ENCODE data around the gene ADAMTS16. TPM values are rescaled to one million over a fixed set of nuclear protein-coding genes. Genes with fewer than 3 reads are reported as not detected.

The ADAMTS16 gene
- total RNA-seq = not detected
- not detected for total RNA-seq (2013)

- H3K9me3 ChIP-seq (ENCODE audit: control insufficient read depth, insufficient read depth, low read length) = no peaks in the 10 kb centered on the region
- no peak for TF ChIP-seq CTCF (IDR thresholded peaks at IDR 0.05)
- Mint-ChIP-seq H3K9me3 (no peaks in the 10 kb centered on the region), H3K27me3 (ENCODE audit: low read depth in 2 of 2) (peaks cover 13 to 17% of the 10 kb centered on the region in 2 donors), H3K4me3 (no peak within 1 kb of the TSS), H3K27ac (no peak within 1 kb of the TSS), H3K36me3 (no peaks in the 10 kb centered on the region), H3K4me1 (peaks cover 0 to 6% of the 10 kb centered on the region in 2 donors)
- DNase-seq (no peak), ATAC-seq (peak in 1 of 3 donors; percentile 21)
- no peak within 1 kb of the TSS for H3K4me3 ChIP-seq (ENCODE audit: low read length)
- 3% methylated on average over 76 of the region's 76 CpGs for WGBS (ENCODE audit: insufficient coverage)
- peaks cover 8% of the 10 kb centered on the region for H3K27me3 ChIP-seq (ENCODE audit: control insufficient read depth, insufficient read depth, low read length)
- intact Hi-C loops (cut with micrococcal nuclease) = loop anchor here (10.0 kb wide), 1 partner anchor 1605 kb away; no protein-coding TSS in a partner anchor
- H3K27ac ChIP-seq (ENCODE audit: low read length) = no peak within 1 kb of the TSS
- H3K4me1 ChIP-seq (ENCODE audit: control insufficient read depth, insufficient read depth, low read length) = no peaks in the 10 kb centered on the region
- H3K36me3 ChIP-seq (ENCODE audit: control insufficient read depth, insufficient read depth, low read length) = no peaks in the 10 kb centered on the region
These were observed at the start of gene ADAMTS16 for GRCh38 chr5:5139777-5140478. TSS of gene ADAMTS16 (plus strand) at chr5:5140330. CDS start at chr5:5140468, 138 bp downstream.

- H3K4me3 ChIP-seq (ENCODE audit: low read length) = no peak overlapping the region
- no peaks in the 10 kb centered on the region for H3K27me3 ChIP-seq (ENCODE audit: control insufficient read depth, insufficient read depth, low read length)
- WGBS (ENCODE audit: insufficient coverage) = 0% methylated on average over 1 of the region's 1 CpG
- Mint-ChIP-seq H3K36me3 (no peaks in the 10 kb centered on the region), H3K27me3 (ENCODE audit: low read depth in 2 of 2) (no peaks in the 10 kb centered on the region), H3K4me1 (no peaks in the 10 kb centered on the region), H3K9me3 (peaks cover 6% of the 10 kb centered on the region in 2 donors), H3K4me3 (no peak overlapping the region), H3K27ac (no peak overlapping the region)
- H3K27ac ChIP-seq (ENCODE audit: low read length) = no peak overlapping the region
- ATAC-seq (no peak), DNase-seq (no peak)
- no peak for TF ChIP-seq CTCF (IDR thresholded peaks at IDR 0.05)
- no peaks in the 10 kb centered on the region for H3K4me1 ChIP-seq (ENCODE audit: control insufficient read depth, insufficient read depth, low read length)
- no peaks in the 10 kb centered on the region for H3K9me3 ChIP-seq (ENCODE audit: control insufficient read depth, insufficient read depth, low read length)
- H3K36me3 ChIP-seq (ENCODE audit: control insufficient read depth, insufficient read depth, low read length) = no peaks in the 10 kb centered on the region
- intact Hi-C loops (cut with micrococcal nuclease) = no loop called here
These were observed 48.0 kb upstream of the ADAMTS16 start for GRCh38 chr5:5092149-5092548.

GRCh38 chr5:5100635-5101034, 39.5 kb upstream of the ADAMTS16 start:
- Histone ChIP-seq H3K27me3 (ENCODE audit: control insufficient read depth, insufficient read depth, low read length) (no peaks in the 10 kb centered on the region), H3K9me3 (ENCODE audit: control insufficient read depth, insufficient read depth, low read length) (no peaks in the 10 kb centered on the region), H3K4me1 (ENCODE audit: control insufficient read depth, insufficient read depth, low read length) (no peaks in the 10 kb centered on the region), H3K4me3 (ENCODE audit: low read length) (no peak overlapping the region), H3K36me3 (ENCODE audit: control insufficient read depth, insufficient read depth, low read length) (no peaks in the 10 kb centered on the region), H3K27ac (ENCODE audit: low read length) (no peak overlapping the region)
- Mint-ChIP-seq H3K4me3 (no peak overlapping the region), H3K9me3 (peaks cover 13 to 19% of the 10 kb centered on the region in 2 donors), H3K27me3 (ENCODE audit: low read depth in 2 of 2) (no peaks in the 10 kb centered on the region), H3K27ac (no peak overlapping the region), H3K4me1 (no peaks in the 10 kb centered on the region), H3K36me3 (no peaks in the 10 kb centered on the region)
- intact Hi-C loops (cut with micrococcal nuclease) = no loop called here
- WGBS (ENCODE audit: insufficient coverage) = 73% methylated on average over 2 of the region's 4 CpGs
- no peak for DNase-seq
- no peak for ATAC-seq
- TF ChIP-seq CTCF (IDR thresholded peaks at IDR 0.05) = no peak

- intact Hi-C loops (cut with micrococcal nuclease) = no loop called here
- Histone ChIP-seq H3K9me3 (ENCODE audit: control insufficient read depth, insufficient read depth, low read length) (no peaks in the 10 kb centered on the region), H3K4me1 (ENCODE audit: control insufficient read depth, insufficient read depth, low read length) (no peaks in the 10 kb centered on the region), H3K36me3 (ENCODE audit: control insufficient read depth, insufficient read depth, low read length) (no peaks in the 10 kb centered on the region), H3K4me3 (ENCODE audit: low read length) (no peak overlapping the region), H3K27me3 (ENCODE audit: control insufficient read depth, insufficient read depth, low read length) (no peaks in the 10 kb centered on the region), H3K27ac (ENCODE audit: low read length) (no peak overlapping the region)
- WGBS (ENCODE audit: insufficient coverage) = 40% methylated on average over 2 of the region's 2 CpGs
- DNase-seq = no peak
- no peak overlapping the region for H3K4me3 Mint-ChIP-seq
- H3K27me3 Mint-ChIP-seq (ENCODE audit: low read depth in 2 of 2) = no peaks in the 10 kb centered on the region
- no peaks in the 10 kb centered on the region for H3K36me3 Mint-ChIP-seq
- H3K27ac Mint-ChIP-seq = no peak overlapping the region
- H3K4me1 Mint-ChIP-seq = no peaks in the 10 kb centered on the region
- no peak for TF ChIP-seq CTCF (IDR thresholded peaks at IDR 0.05)
- H3K9me3 Mint-ChIP-seq = peaks cover 13 to 19% of the 10 kb centered on the region in 2 donors
- ATAC-seq = no peak
These were observed 38.5 kb upstream of the ADAMTS16 start for GRCh38 chr5:5101676-5102075.

Data from natural killer cell (primary cell).